Sigmoid colon (tissue), 7 donors: ENCODE data around the gene HOXA5. TPM values are rescaled to one million over a fixed set of nuclear protein-coding genes. Genes with fewer than 3 reads are reported as not detected.
A peak's percentile ranks its signal among the peaks of the same experiment; 100 is the strongest.

ENCODE experiments used
- DNase-seq: peaks from one replicate; pipeline ENCODE4 v3.0.0-alpha.2; 2019
- H3K27ac ChIP-seq, 4 donors: fragments of 200-600 bp; sonication (generic); one replicate each; pipeline ENCODE4 v1.5.1; 2016 to 2019; ENCODE audit warnings: mild to moderate bottlenecking in 1 of 4
- H3K27me3 ChIP-seq, 3 donors: fragments of 200-600 bp; sonication (generic); one replicate each; pipeline ENCODE4 v1.5.1; 2019; ENCODE audit warnings: mild to moderate bottlenecking in 1 of 3
- H3K36me3 ChIP-seq, 4 donors: fragments of 200-600 bp; sonication (generic); one replicate each; pipeline ENCODE4 v1.5.1; 2016 to 2019
- H3K4me1 ChIP-seq, 4 donors: fragments of 200-600 bp; sonication (generic); one replicate each; pipeline ENCODE4 v1.5.1; 2017 to 2019
- H3K4me3 ChIP-seq, 4 donors: fragments of 200-600 bp; sonication (generic); one replicate each; pipeline ENCODE4 v1.5.1; 2017 to 2019; ENCODE audit warnings: mild to moderate bottlenecking in 2 of 4, moderate library complexity in 1 of 4
- H3K9me3 ChIP-seq, 4 donors: fragments of 200-600 bp in 3 of 4; sonication (generic) in 3 of 4; one replicate each; pipeline versions ENCODE4 v1.5.1 to v1.6.1; 2013 to 2019
- CTCF ChIP-seq, 4 experiments: fragments of 450-650 bp in 3 of 4; fragments of 200-600 bp in 1 of 4; IDR thresholded peaks; one replicate each; pipeline ENCODE4 v1.5.1; 2016 to 2019; ENCODE audit warnings: antibody characterized with exemption in 4 of 4, mild to moderate bottlenecking in 3 of 4, moderate library complexity in 2 of 4
- EP300 ChIP-seq, 4 donors: sonication (generic); formaldehyde crosslinking; IDR thresholded peaks; one replicate each; pipeline ENCODE4 v1.6.1; 2017; ENCODE audit warnings: antibody characterized with exemption in 4 of 4
- POLR2A ChIP-seq, 2 donors: fragments of 450-650 bp; IDR thresholded peaks; one replicate each; pipeline ENCODE4 v1.6.1; 2016; ENCODE audit warnings: antibody characterized with exemption in 2 of 2, mild to moderate bottlenecking in 2 of 2, moderate library complexity in 2 of 2
- POLR2AphosphoS5 ChIP-seq, 4 donors: sonication (generic); formaldehyde crosslinking; IDR thresholded peaks; one replicate each; pipeline ENCODE4 v1.6.1; 2017; ENCODE audit warnings: antibody characterized with exemption in 4 of 4
- WGBS, 2 donors: extraction: QIAGEN DNeasy Blood & Tissue Kit; methylation state at CpG; one replicate each; pipeline ENCODE4 v1.1.7; 2013; 5-methylcytosine and 5-hydroxymethylcytosine counted together
- intact Hi-C: fragments of 100-400 bp; cut with DNase I; formaldehyde crosslinking; loops from one replicate; pipeline ENCODE4 v1.15.1; 2023
- polyA plus RNA-seq, 3 donors: library from polyadenylated mRNA; stranded (reverse); fragments of 200-250 nt; gene quantifications; one replicate each; pipeline ENCODE4 v1.2.3, GENCODE V29; 2013
- total RNA-seq, 4 donors: library from RNA; depleted of rRNA; stranded (reverse); fragments of >200 nt; gene quantifications; one replicate each; pipeline ENCODE4 v1.1.0, GENCODE V29; 2016
- donor health status: healthy with polysubstance abuse.
- donor health status: Bipolar disorder and iron deficiency.
- donor health status: healthy.

Gene HOXA5
- total and polyA plus RNA-seq, 7 donors: 3.2 to 14.3 (median 10.2) TPM

- WGBS, 2 donors: 12 to 59% methylated on average over 40 of the region's 40 CpGs
- H3K27me3 ChIP-seq: no peaks in the 10 kb centered on the region
- H3K27ac ChIP-seq: peak overlapping the region; percentile 52 to 99 (median 92)
- no peak for TF ChIP-seq EP300 (IDR thresholded peaks at IDR 0.05)
- TF ChIP-seq POLR2A (IDR thresholded peaks at IDR 0.05): no peak
- TF ChIP-seq POLR2AphosphoS5 (IDR thresholded peaks at IDR 0.05): no peak
- TF ChIP-seq CTCF (IDR thresholded peaks at IDR 0.05): no peak
- H3K9me3 ChIP-seq: no peaks in the 10 kb centered on the region
- H3K36me3 ChIP-seq: peaks cover 15 to 42% (median 17%) of the 10 kb centered on the region in 4 donors
- peak; percentile 64 for DNase-seq
- H3K4me1 ChIP-seq: peaks cover 0 to 48% (median 34%) of the 10 kb centered on the region in 4 donors
- H3K4me3 ChIP-seq: peak overlapping the region in 3 of 4 donors; percentile 52 to 60 (median 58)
- intact Hi-C loops: loop anchor here (2.0 kb wide), 1 partner anchor 289 kb away; no protein-coding TSS in a partner anchor
Observed at GRCh38 chr7:27143950-27144780, 684 bp upstream of the HOXA5 start.

GRCh38 chr7:27142580-27143022, 880 bp downstream of the HOXA5 start:
- H3K4me1 ChIP-seq: peaks cover 0 to 42% (median 25%) of the 10 kb centered on the region in 4 donors
- no peak for DNase-seq
- H3K36me3 ChIP-seq: peaks cover 15 to 43% (median 17%) of the 10 kb centered on the region in 4 donors
- TF ChIP-seq CTCF (IDR thresholded peaks at IDR 0.05) (no peak), EP300 (IDR thresholded peaks at IDR 0.05) (no peak), POLR2AphosphoS5 (IDR thresholded peaks at IDR 0.05) (no peak), POLR2A (IDR thresholded peaks at IDR 0.05) (no peak)
- intact Hi-C loops: loop anchor here (2.0 kb wide), 1 partner anchor 288 kb away; no protein-coding TSS in a partner anchor
- peak overlapping the region; percentile 82 to 99 (median 92) for H3K27ac ChIP-seq
- H3K9me3 ChIP-seq: no peaks in the 10 kb centered on the region
- 8 to 50% methylated on average over 29 of the region's 29 CpGs for WGBS, 2 donors
- H3K4me3 ChIP-seq: peak overlapping the region; percentile 30 to 60 (median 55)
- H3K27me3 ChIP-seq: no peaks in the 10 kb centered on the region

GRCh38 chr7:27141923-27142579, 1.4 kb downstream of the HOXA5 start:
- H3K4me1 ChIP-seq: peaks cover 0 to 42% (median 23%) of the 10 kb centered on the region in 4 donors
- no peak for TF ChIP-seq EP300 (IDR thresholded peaks at IDR 0.05)
- peak in 1 of 4 donors; percentile 9 for TF ChIP-seq POLR2AphosphoS5 (IDR thresholded peaks at IDR 0.05)
- peak in 1 of 4 experiments; percentile 7 for TF ChIP-seq CTCF (IDR thresholded peaks at IDR 0.05)
- TF ChIP-seq POLR2A (IDR thresholded peaks at IDR 0.05): no peak
- no peaks in the 10 kb centered on the region for H3K9me3 ChIP-seq
- intact Hi-C loops: loop anchor here (2.0 kb wide), 1 partner anchor 287 kb away; no protein-coding TSS in a partner anchor
- 11 to 54% methylated on average over 30 of the region's 30 CpGs for WGBS, 2 donors
- H3K36me3 ChIP-seq: peaks cover 15 to 43% (median 17%) of the 10 kb centered on the region in 4 donors
- H3K27me3 ChIP-seq: no peaks in the 10 kb centered on the region
- H3K4me3 ChIP-seq: peak overlapping the region; percentile 30 to 60 (median 55)
- DNase-seq: no peak
- H3K27ac ChIP-seq: peak overlapping the region; percentile 82 to 99 (median 92)

- Histone ChIP-seq H3K4me3 (peak overlapping the region in 3 of 4 donors; percentile 52 to 60 (median 58)), H3K27me3 (no peaks in the 10 kb centered on the region), H3K36me3 (peaks cover 15 to 43% (median 17%) of the 10 kb centered on the region in 4 donors), H3K27ac (peak overlapping the region; percentile 82 to 99 (median 92)), H3K4me1 (peaks cover 0 to 41% (median 23%) of the 10 kb centered on the region in 4 donors), H3K9me3 (no peaks in the 10 kb centered on the region)
- TF ChIP-seq EP300 (IDR thresholded peaks at IDR 0.05): no peak
- no peak for DNase-seq
- WGBS, 2 donors: 14 to 64% methylated on average over 18 of the region's 18 CpGs
- intact Hi-C loops: no loop called here
Observed at GRCh38 chr7:27141137-27141922, 2.2 kb downstream of the HOXA5 start.
